Measurements from ENCODE around the gene PDPN.

PDPN gene

GRCh38 chr1:13604721-13605120 lies 21.1 kb downstream of the PDPN start (continued):
- TF ChIP-seq CREB5 (CRISPR knock-in tag; IDR thresholded peaks at IDR 0.05; ENCODE audit: low read depth) (no peak), ZNF8 (CRISPR knock-in tag; IDR thresholded peaks at IDR 0.05) (no peak)

GRCh38 chr1:13605159-13605558 lies 21.5 kb downstream of the PDPN start:
- ATAC-seq = no peak

GRCh38 chr1:13607002-13607401 lies 23.4 kb downstream of the PDPN start:
- TF ChIP-seq ZNF70 (CRISPR knock-in tag; IDR thresholded peaks at IDR 0.05) (no peak), ZNF565 (CRISPR knock-in tag; conservative IDR thresholded peaks at IDR 0.05; ENCODE audit: low read depth) (no peak), POU6F1 (CRISPR knock-in tag; IDR thresholded peaks at IDR 0.05; ENCODE audit: borderline replicate concordance, low read depth) (no peak), ESRRG (CRISPR knock-in tag; IDR thresholded peaks at IDR 0.05) (no peak), ZNF8 (CRISPR knock-in tag; IDR thresholded peaks at IDR 0.05) (no peak), TCF4 (CRISPR knock-in tag; IDR thresholded peaks at IDR 0.05; ENCODE audit: borderline replicate concordance) (no peak), GLIS3 (CRISPR knock-in tag; IDR thresholded peaks at IDR 0.05) (no peak), TOX (CRISPR knock-in tag; IDR thresholded peaks at IDR 0.05; ENCODE audit: borderline replicate concordance) (no peak), OSR1 (CRISPR knock-in tag; IDR thresholded peaks at IDR 0.05) (no peak), PPARA (CRISPR knock-in tag; IDR thresholded peaks at IDR 0.05; ENCODE audit: borderline replicate concordance) (no peak), TSHZ2 (CRISPR knock-in tag; IDR thresholded peaks at IDR 0.05) (no peak), CSDC2 (CRISPR knock-in tag; IDR thresholded peaks at IDR 0.05) (no peak), RARB (CRISPR knock-in tag; IDR thresholded peaks at IDR 0.05) (no peak)
- ATAC-seq = no peak

More at GRCh38 chr1:13605159-13605558, 21.5 kb downstream of the PDPN start:
- TF ChIP-seq PATZ1 (CRISPR knock-in tag; IDR thresholded peaks at IDR 0.05; ENCODE audit: borderline replicate concordance) = no peak
- no peak for TF ChIP-seq SNAI2 (CRISPR knock-in tag; IDR thresholded peaks at IDR 0.05)
- TF ChIP-seq ESRRG (CRISPR knock-in tag; IDR thresholded peaks at IDR 0.05) = no peak
- TF ChIP-seq OSR1 (CRISPR knock-in tag; IDR thresholded peaks at IDR 0.05) = no peak
- no peak for TF ChIP-seq ZC3H10 (CRISPR knock-in tag; IDR thresholded peaks at IDR 0.05)

- no peak for ATAC-seq
- TF ChIP-seq ARNTL (CRISPR knock-in tag; IDR thresholded peaks at IDR 0.05; ENCODE audit: borderline replicate concordance, low read depth) (no peak), PATZ1 (CRISPR knock-in tag; IDR thresholded peaks at IDR 0.05; ENCODE audit: borderline replicate concordance) (no peak), ZFP30 (CRISPR knock-in tag; IDR thresholded peaks at IDR 0.05) (no peak), ESRRG (CRISPR knock-in tag; IDR thresholded peaks at IDR 0.05) (no peak), ZNF70 (CRISPR knock-in tag; IDR thresholded peaks at IDR 0.05) (no peak), PPARA (CRISPR knock-in tag; IDR thresholded peaks at IDR 0.05; ENCODE audit: borderline replicate concordance) (no peak), BACH2 (CRISPR knock-in tag; IDR thresholded peaks at IDR 0.05; ENCODE audit: borderline replicate concordance) (no peak), ZNF8 (CRISPR knock-in tag; IDR thresholded peaks at IDR 0.05) (no peak), ISL1 (CRISPR knock-in tag; IDR thresholded peaks at IDR 0.05) (no peak), OSR1 (CRISPR knock-in tag; IDR thresholded peaks at IDR 0.05) (no peak), TSHZ2 (CRISPR knock-in tag; IDR thresholded peaks at IDR 0.05) (no peak), RARB (CRISPR knock-in tag; IDR thresholded peaks at IDR 0.05) (no peak), ZC3H10 (CRISPR knock-in tag; IDR thresholded peaks at IDR 0.05) (no peak), GLIS3 (CRISPR knock-in tag; IDR thresholded peaks at IDR 0.05) (no peak), TCF4 (CRISPR knock-in tag; IDR thresholded peaks at IDR 0.05; ENCODE audit: borderline replicate concordance) (no peak), TOX (CRISPR knock-in tag; IDR thresholded peaks at IDR 0.05; ENCODE audit: borderline replicate concordance) (no peak)
Observed at GRCh38 chr1:13616234-13616633, 32.6 kb downstream of the PDPN start.

Measured in SK-N-SH treated with all-trans-retinoic acid at 6 μM for 48 hours (cell line).